Thyroid gland (tissue), 4 donors: ENCODE results near the gene SASH1. TPM values are rescaled to one million over a fixed set of nuclear protein-coding genes. Genes with fewer than 3 reads are reported as not detected.
A peak's percentile ranks its signal among the peaks of the same experiment; 100 is the strongest.

Experiments
- DNase-seq, 2 donors: peaks; one replicate each; pipeline ENCODE4 v3.0.0-alpha.2; 2019
- H3K27ac ChIP-seq, 3 donors: fragments of 200-600 bp; sonication (generic); 1 replicate in 2 of 3; 2 replicates in 1 of 3; pipeline ENCODE4 v1.5.1; 2016 to 2019; ENCODE audit warnings: mild to moderate bottlenecking in 1 of 3, moderate library complexity in 1 of 3
- H3K27me3 ChIP-seq: fragments of 200-600 bp; sonication (generic); one replicate; pipeline ENCODE4 v1.5.1; 2019
- H3K36me3 ChIP-seq, 2 donors: fragments of 200-600 bp; sonication (generic); one replicate each; pipeline ENCODE4 v1.5.1; 2016 to 2019
- H3K4me1 ChIP-seq, 2 donors: fragments of 200-600 bp; sonication (generic); one replicate each; pipeline ENCODE4 v1.5.1; 2017 to 2019
- H3K4me3 ChIP-seq, 3 donors: fragments of 200-600 bp; sonication (generic); replicated peaks in 1 of 3; 1 replicate in 2 of 3; 2 replicates in 1 of 3; pipeline ENCODE4 v1.5.1; 2016; ENCODE audit warnings: mild to moderate bottlenecking in 1 of 3
- H3K9me3 ChIP-seq: fragments of 200-600 bp; sonication (generic); one replicate; pipeline ENCODE4 v1.5.1; 2017
- POLR2A ChIP-seq, 2 donors: fragments of 450-650 bp; IDR thresholded peaks; one replicate each; pipeline ENCODE4 v1.6.1; 2017; ENCODE audit warnings: antibody characterized with exemption in 2 of 2, mild to moderate bottlenecking in 2 of 2, moderate library complexity in 1 of 2
- WGBS, 2 donors: methylation state at CpG; one replicate each; pipeline ENCODE4 v1.1.5; 2017; 5-methylcytosine and 5-hydroxymethylcytosine counted together
- intact Hi-C: fragments of 100-400 bp; cut with DNase I; formaldehyde crosslinking; loops from one replicate; pipeline ENCODE4 v1.15.1; 2023
- total RNA-seq, 4 donors: library from RNA; depleted of rRNA; stranded (reverse); fragments of >200 nt; gene quantifications; one replicate each; pipeline ENCODE4 v1.2.3, GENCODE V29; 2016
- TF ChIP-seq, protein P1 (sequence below), 6 experiments: fragments of 200-600 bp in 3 of 6; fragments of 450-650 bp in 3 of 6; sonication (generic) in 3 of 6; IDR thresholded peaks; one replicate each; pipeline ENCODE4 v1.5.1; 2016 to 2019; ENCODE audit warnings: antibody characterized with exemption in 6 of 6, mild to moderate bottlenecking in 2 of 6, inconsistent platforms in 1 of 6, moderate library complexity in 1 of 6

Gene SASH1
- total RNA-seq, 4 donors from 2014 or later, result 154 to 235 (median 190) TPM

DNA sequence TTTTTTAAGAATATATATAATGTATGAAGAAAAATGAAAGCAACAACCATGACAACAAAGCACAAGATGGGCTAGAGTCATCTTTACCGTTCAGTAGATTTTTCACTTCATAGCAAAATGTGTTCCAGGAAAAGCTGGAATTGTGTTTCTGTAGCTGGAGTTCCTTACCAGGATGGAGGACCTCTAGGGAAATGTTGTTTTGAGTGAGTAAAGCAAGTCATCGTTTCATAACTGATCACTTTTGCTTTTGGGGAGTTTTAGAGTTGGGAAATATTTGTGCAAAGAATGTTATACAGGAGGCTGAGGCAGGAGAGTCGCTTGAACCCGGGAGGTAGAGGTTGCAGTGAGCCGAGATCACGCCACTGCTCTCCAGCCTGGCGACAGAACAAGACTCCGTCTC lies 151.6 kb downstream of the SASH1 start:
- no peaks in the 10 kb centered on the region for H3K27me3 ChIP-seq
- peaks cover 0 to 3% of the 10 kb centered on the region in 2 donors for H3K36me3 ChIP-seq
- no peak for DNase-seq
- H3K4me3 ChIP-seq, result no peak overlapping the region
- intact Hi-C loops, result no loop called here
- WGBS, 2 donors, result 79 to 91% methylated on average over 8 of the region's 8 CpGs
- no peak for TF ChIP-seq POLR2A (IDR thresholded peaks at IDR 0.05)
- TF ChIP-seq, protein P1, sequence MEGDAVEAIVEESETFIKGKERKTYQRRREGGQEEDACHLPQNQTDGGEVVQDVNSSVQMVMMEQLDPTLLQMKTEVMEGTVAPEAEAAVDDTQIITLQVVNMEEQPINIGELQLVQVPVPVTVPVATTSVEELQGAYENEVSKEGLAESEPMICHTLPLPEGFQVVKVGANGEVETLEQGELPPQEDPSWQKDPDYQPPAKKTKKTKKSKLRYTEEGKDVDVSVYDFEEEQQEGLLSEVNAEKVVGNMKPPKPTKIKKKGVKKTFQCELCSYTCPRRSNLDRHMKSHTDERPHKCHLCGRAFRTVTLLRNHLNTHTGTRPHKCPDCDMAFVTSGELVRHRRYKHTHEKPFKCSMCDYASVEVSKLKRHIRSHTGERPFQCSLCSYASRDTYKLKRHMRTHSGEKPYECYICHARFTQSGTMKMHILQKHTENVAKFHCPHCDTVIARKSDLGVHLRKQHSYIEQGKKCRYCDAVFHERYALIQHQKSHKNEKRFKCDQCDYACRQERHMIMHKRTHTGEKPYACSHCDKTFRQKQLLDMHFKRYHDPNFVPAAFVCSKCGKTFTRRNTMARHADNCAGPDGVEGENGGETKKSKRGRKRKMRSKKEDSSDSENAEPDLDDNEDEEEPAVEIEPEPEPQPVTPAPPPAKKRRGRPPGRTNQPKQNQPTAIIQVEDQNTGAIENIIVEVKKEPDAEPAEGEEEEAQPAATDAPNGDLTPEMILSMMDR (IDR thresholded peaks at IDR 0.05), result no peak
- no peaks in the 10 kb centered on the region for H3K9me3 ChIP-seq
- H3K4me1 ChIP-seq, result peaks cover 8 to 22% of the 10 kb centered on the region in 2 donors
- H3K27ac ChIP-seq, result peak overlapping the region; percentile 48 to 78 (median 71)

- TF ChIP-seq, protein P1 (IDR thresholded peaks at IDR 0.05), result no peak
- no peak for TF ChIP-seq POLR2A (IDR thresholded peaks at IDR 0.05)
- peak overlapping the region; percentile 48 to 78 (median 71) for H3K27ac ChIP-seq
- H3K4me3 ChIP-seq, result no peak overlapping the region
- H3K36me3 ChIP-seq, result peaks cover 0 to 3% of the 10 kb centered on the region in 2 donors
- H3K4me1 ChIP-seq, result peaks cover 8 to 28% of the 10 kb centered on the region in 2 donors
- intact Hi-C loops, result no loop called here
- H3K9me3 ChIP-seq, result no peaks in the 10 kb centered on the region
- WGBS, 2 donors, result 80 to 92% methylated on average over 6 of the region's 6 CpGs
- no peaks in the 10 kb centered on the region for H3K27me3 ChIP-seq
- no peak for DNase-seq
Measured at GRCh38 chr6:148495029-148495428, 152.4 kb downstream of the SASH1 start.

DNA sequence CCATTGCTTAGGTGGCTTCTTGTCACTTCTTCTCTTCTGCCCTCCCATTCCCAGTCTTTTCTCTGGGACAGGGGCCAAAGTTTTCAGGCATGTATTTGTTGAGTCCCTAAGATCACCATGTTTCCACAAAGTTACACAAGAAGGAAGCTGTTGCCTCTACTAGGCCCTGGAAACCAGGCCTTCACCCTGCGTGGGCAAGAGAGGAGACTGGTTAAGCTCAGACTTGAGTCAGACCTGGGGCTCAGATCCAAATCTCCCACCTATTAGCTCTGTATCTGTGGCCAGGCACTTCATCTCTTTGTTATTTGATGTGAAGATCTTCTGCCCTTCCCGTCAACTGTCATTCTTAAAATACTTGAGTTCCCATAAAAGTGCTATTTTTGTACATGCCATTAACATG lies 154.6 kb downstream of the SASH1 start:
- 82 to 90% methylated on average over 2 of the region's 2 CpGs for WGBS, 2 donors
- H3K9me3 ChIP-seq, result no peaks in the 10 kb centered on the region
- TF ChIP-seq, protein P1 (IDR thresholded peaks at IDR 0.05), result no peak
- no peak for TF ChIP-seq POLR2A (IDR thresholded peaks at IDR 0.05)
- peaks cover 8 to 50% of the 10 kb centered on the region in 2 donors for H3K4me1 ChIP-seq
- intact Hi-C loops, result no loop called here
- no peak overlapping the region for H3K4me3 ChIP-seq
- no peaks in the 10 kb centered on the region for H3K36me3 ChIP-seq
- DNase-seq, result no peak
- no peaks in the 10 kb centered on the region for H3K27me3 ChIP-seq
- peak overlapping the region in 2 of 3 donors; percentile 50 to 52 for H3K27ac ChIP-seq

DNA sequence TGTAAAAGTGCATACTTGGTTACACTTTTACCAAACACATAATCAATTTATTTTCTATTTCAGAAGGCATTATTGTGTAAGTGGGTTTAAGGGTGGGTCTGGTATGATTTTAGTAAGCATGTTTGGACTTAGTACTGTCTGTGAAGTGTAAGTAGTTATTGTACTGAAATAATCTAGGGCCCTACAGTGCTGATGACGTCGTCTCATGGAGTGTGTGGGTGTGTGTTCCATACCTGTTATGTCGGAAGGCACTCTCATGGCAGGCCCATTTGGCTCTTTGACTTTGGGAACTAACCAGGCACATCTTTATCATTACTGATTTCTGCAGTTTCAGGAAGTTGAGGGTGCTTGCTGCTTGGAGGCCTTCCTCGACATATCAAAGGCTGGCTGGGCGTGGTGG lies 155.1 kb downstream of the SASH1 start:
- Histone ChIP-seq H3K36me3 (no peaks in the 10 kb centered on the region), H3K27me3 (no peaks in the 10 kb centered on the region), H3K4me3 (no peak overlapping the region), H3K9me3 (no peaks in the 10 kb centered on the region), H3K4me1 (peaks cover 8 to 52% of the 10 kb centered on the region in 2 donors), H3K27ac (peak overlapping the region in 2 of 3 donors; percentile 50 to 52)
- TF ChIP-seq, protein P1 (IDR thresholded peaks at IDR 0.05), result no peak
- no peak for DNase-seq
- intact Hi-C loops, result no loop called here
- WGBS, 2 donors, result 93 to 96% methylated on average over 5 of the region's 5 CpGs

GRCh38 chr6:148500402-148500801 lies 157.8 kb downstream of the SASH1 start:
- intact Hi-C loops, result no loop called here
- Histone ChIP-seq H3K27me3 (no peaks in the 10 kb centered on the region), H3K36me3 (no peaks in the 10 kb centered on the region), H3K27ac (peak overlapping the region; percentile 41 to 85 (median 54)), H3K4me3 (no peak overlapping the region), H3K9me3 (no peaks in the 10 kb centered on the region), H3K4me1 (peaks cover 5 to 43% of the 10 kb centered on the region in 2 donors)
- no peak for TF ChIP-seq POLR2A (IDR thresholded peaks at IDR 0.05)
- TF ChIP-seq, protein P1 (IDR thresholded peaks at IDR 0.05), result no peak
- no peak for DNase-seq
- WGBS, 2 donors, result 70 to 75% methylated on average over 2 of the region's 2 CpGs
